ENCODE measurements around the gene PTPN18.

The PTPN18 gene

GRCh38 chr2:130365075-130365474 is 9.2 kb downstream of the PTPN18 start:
- DNase-seq (ENCODE audit: low read depth): no peak

GRCh38 chr2:130365963-130366362 is 10.1 kb downstream of the PTPN18 start:
- no peak for DNase-seq (ENCODE audit: low read depth)

GRCh38 chr2:130366720-130367119 is 10.9 kb downstream of the PTPN18 start:
- no peak for DNase-seq (ENCODE audit: low read depth)

GRCh38 chr2:130368786-130369185 is 12.9 kb downstream of the PTPN18 start:
- no peak for DNase-seq (ENCODE audit: low read depth)

GRCh38 chr2:130369311-130369964 is 13.6 kb downstream of the PTPN18 start:
- DNase-seq (ENCODE audit: low read depth): no peak

GRCh38 chr2:130369965-130370341 is 14.1 kb downstream of the PTPN18 start:
- no peak for DNase-seq (ENCODE audit: low read depth)

GRCh38 chr2:130370490-130370889 is 14.6 kb downstream of the PTPN18 start:
- DNase-seq (ENCODE audit: low read depth): no peak

- DNase-seq (ENCODE audit: low read depth): no peak
Observed at GRCh38 chr2:130371723-130372054, 15.8 kb downstream of the PTPN18 start.

GRCh38 chr2:130372055-130372832 is 16.4 kb downstream of the PTPN18 start:
- DNase-seq (ENCODE audit: low read depth): peak; percentile 62

GRCh38 chr2:130372833-130373807 is 17.3 kb downstream of the PTPN18 start:
- no peak for DNase-seq (ENCODE audit: low read depth)

- no peak for DNase-seq (ENCODE audit: low read depth)
Observed at GRCh38 chr2:130373808-130374365, 18.0 kb downstream of the PTPN18 start.

GRCh38 chr2:130374587-130375290 is 18.9 kb downstream of the PTPN18 start:
- no peak for DNase-seq (ENCODE audit: low read depth)

- DNase-seq (ENCODE audit: low read depth): no peak
Observed at GRCh38 chr2:130375291-130376266, 19.7 kb downstream of the PTPN18 start.

GRCh38 chr2:130376433-130377293 is 20.8 kb downstream of the PTPN18 start:
- no peak for DNase-seq (ENCODE audit: low read depth)

- no peak for DNase-seq (ENCODE audit: low read depth)
Observed at GRCh38 chr2:130377491-130377890, 21.6 kb downstream of the PTPN18 start.

- DNase-seq (ENCODE audit: low read depth): no peak
Observed at GRCh38 chr2:130378206-130378897, 22.5 kb downstream of the PTPN18 start.

- DNase-seq (ENCODE audit: low read depth): no peak
Observed at GRCh38 chr2:130378898-130379214, 23.0 kb downstream of the PTPN18 start.

GRCh38 chr2:130380096-130380934 is 24.5 kb downstream of the PTPN18 start:
- no peak for DNase-seq (ENCODE audit: low read depth)
